ENCODE data around the gene SMC1B. TPM values are rescaled to one million over a fixed set of nuclear protein-coding genes. Genes with fewer than 3 reads are reported as not detected.

The SMC1B gene
- total and polyA plus RNA-seq, 9 of the 15 experiments (the other 6 are each of a cell fraction or from before 2014, with no cell fraction given) = 0.03 TPM; not detected in 8

- intact Hi-C loops (cut with micrococcal nuclease) = no loop called here
- H3K4me1 ChIP-seq (replicated peaks in 1 of 2; ENCODE audit: control insufficient read depth in 2 of 2, insufficient read depth in 2 of 2, low read length in 2 of 2) = peaks cover 0 to 6% of the 10 kb centered on the region in 2 experiments; a peak in 3 of 5 replicates
- no peaks in the 10 kb centered on the region for H4K20me1 ChIP-seq (replicated peaks; ENCODE audit: control insufficient read depth, insufficient read depth, low read length)
- TF ChIP-seq, protein P1, sequence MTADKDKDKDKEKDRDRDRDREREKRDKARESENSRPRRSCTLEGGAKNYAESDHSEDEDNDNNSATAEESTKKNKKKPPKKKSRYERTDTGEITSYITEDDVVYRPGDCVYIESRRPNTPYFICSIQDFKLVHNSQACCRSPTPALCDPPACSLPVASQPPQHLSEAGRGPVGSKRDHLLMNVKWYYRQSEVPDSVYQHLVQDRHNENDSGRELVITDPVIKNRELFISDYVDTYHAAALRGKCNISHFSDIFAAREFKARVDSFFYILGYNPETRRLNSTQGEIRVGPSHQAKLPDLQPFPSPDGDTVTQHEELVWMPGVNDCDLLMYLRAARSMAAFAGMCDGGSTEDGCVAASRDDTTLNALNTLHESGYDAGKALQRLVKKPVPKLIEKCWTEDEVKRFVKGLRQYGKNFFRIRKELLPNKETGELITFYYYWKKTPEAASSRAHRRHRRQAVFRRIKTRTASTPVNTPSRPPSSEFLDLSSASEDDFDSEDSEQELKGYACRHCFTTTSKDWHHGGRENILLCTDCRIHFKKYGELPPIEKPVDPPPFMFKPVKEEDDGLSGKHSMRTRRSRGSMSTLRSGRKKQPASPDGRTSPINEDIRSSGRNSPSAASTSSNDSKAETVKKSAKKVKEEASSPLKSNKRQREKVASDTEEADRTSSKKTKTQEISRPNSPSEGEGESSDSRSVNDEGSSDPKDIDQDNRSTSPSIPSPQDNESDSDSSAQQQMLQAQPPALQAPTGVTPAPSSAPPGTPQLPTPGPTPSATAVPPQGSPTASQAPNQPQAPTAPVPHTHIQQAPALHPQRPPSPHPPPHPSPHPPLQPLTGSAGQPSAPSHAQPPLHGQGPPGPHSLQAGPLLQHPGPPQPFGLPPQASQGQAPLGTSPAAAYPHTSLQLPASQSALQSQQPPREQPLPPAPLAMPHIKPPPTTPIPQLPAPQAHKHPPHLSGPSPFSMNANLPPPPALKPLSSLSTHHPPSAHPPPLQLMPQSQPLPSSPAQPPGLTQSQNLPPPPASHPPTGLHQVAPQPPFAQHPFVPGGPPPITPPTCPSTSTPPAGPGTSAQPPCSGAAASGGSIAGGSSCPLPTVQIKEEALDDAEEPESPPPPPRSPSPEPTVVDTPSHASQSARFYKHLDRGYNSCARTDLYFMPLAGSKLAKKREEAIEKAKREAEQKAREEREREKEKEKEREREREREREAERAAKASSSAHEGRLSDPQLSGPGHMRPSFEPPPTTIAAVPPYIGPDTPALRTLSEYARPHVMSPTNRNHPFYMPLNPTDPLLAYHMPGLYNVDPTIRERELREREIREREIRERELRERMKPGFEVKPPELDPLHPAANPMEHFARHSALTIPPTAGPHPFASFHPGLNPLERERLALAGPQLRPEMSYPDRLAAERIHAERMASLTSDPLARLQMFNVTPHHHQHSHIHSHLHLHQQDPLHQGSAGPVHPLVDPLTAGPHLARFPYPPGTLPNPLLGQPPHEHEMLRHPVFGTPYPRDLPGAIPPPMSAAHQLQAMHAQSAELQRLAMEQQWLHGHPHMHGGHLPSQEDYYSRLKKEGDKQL (CRISPR knock-in tag; IDR thresholded peaks at IDR 0.05; ENCODE audit: borderline replicate concordance) = no peak
- no peak for TF ChIP-seq NUFIP1 (IDR thresholded peaks at IDR 0.05; ENCODE audit: partially characterized antibody)
- ChIA-PET POLR2A (interaction anchor here (1.1 kb wide), 1 partner anchor 11 kb away, joined by 3 read pairs; no protein-coding TSS in a partner anchor), CTCF (ENCODE audit: low intra/inter-chr PET ratio) (no interaction called here)
- no peak for FAIRE-seq
- H3K27ac ChIP-seq (ENCODE audit: extremely low read depth, low read depth, low read length) = no peak overlapping the region
- WGBS (ENCODE audit: insufficient coverage, low coverage, missing lambda C conversion rate) = 30% methylated on average over 7 of the region's 13 CpGs
- H3K4me3 ChIP-seq = no peak overlapping the region
- H3K9ac ChIP-seq (ENCODE audit: insufficient read depth in 1 of 2, low read depth in 2 of 2, low read length in 2 of 2) = no peak overlapping the region
- no peak for DNase-seq (ENCODE audit: extremely low read depth in 1 of 4, low spot score in 3 of 4)
- H3K79me2 ChIP-seq (ENCODE audit: control insufficient read depth, insufficient read depth, low read length) = no peaks in the 10 kb centered on the region
- no peaks in the 10 kb centered on the region for H3K36me3 ChIP-seq (ENCODE audit: control insufficient read depth, insufficient read depth, low read length)
- H3K9me3 ChIP-seq (replicated peaks; ENCODE audit: control insufficient read depth, insufficient read depth, low read depth, low read length) = no peaks in the 10 kb centered on the region
- H3K4me2 ChIP-seq (ENCODE audit: insufficient read depth, low read length) = no peak overlapping the region
- in situ Hi-C loops (cut with MboI) = no loop called here
- ATAC-seq = no peak
- no TSS peak for BruUV-seq (replicated peaks)
- peaks cover 0 to under 1% of the 10 kb centered on the region in 2 experiments; a peak in 2 of 5 replicates for H3K27me3 ChIP-seq (ENCODE audit: control insufficient read depth in 2 of 2, insufficient read depth in 2 of 2, low read length in 2 of 2)
- H3K9me1 ChIP-seq (ENCODE audit: control insufficient read depth, insufficient read depth, low read length) = no peaks in the 10 kb centered on the region
- no peak overlapping the region for H2AFZ ChIP-seq (ENCODE audit: low read depth, low read length)
Measured at GRCh38 chr22:45296628-45297297, 116.6 kb downstream of the SMC1B start.

Measured in K562 (cell line).